GM19372 (cell line): Measurements from ENCODE around the gene CUX1.
"Not testable (repeated sequence)": the region's sequence is repeated elsewhere in the genome, so short reads cannot be mapped to it uniquely, and the experiment has no call there.

ENCODE experiments used
- ATAC-seq: cut with Tn5 transposase; IDR thresholded peaks from one replicate; pipeline ENCODE4 v1.9.1; 2021; ENCODE audit warnings: mild to moderate bottlenecking, low read depth, moderate library complexity; ENCODE audit not compliant: unreplicated experiment

CUX1 gene

GRCh38 chr7:102304668-102305067 is 487.2 kb downstream of the CUX1 start:
- no peak for ATAC-seq

GRCh38 chr7:102305414-102306268 is 488.2 kb downstream of the CUX1 start:
- ATAC-seq, result peak; percentile 44

- peak; percentile 67 for ATAC-seq
Observed at GRCh38 chr7:102306916-102307677, 489.7 kb downstream of the CUX1 start.

- no peak for ATAC-seq
Observed at GRCh38 chr7:102310414-102310815, 493.0 kb downstream of the CUX1 start.

GRCh38 chr7:102312317-102312716 is 494.9 kb downstream of the CUX1 start:
- ATAC-seq, result no peak

- ATAC-seq, result no peak
Observed at GRCh38 chr7:102313997-102314780, 496.8 kb downstream of the CUX1 start.

GRCh38 chr7:102317231-102318059 is 500.0 kb downstream of the CUX1 start:
- no peak for ATAC-seq

GRCh38 chr7:102318482-102318971 is 501.1 kb downstream of the CUX1 start:
- no peak for ATAC-seq

- no peak for ATAC-seq
Observed at GRCh38 chr7:102319671-102320070, 502.2 kb downstream of the CUX1 start.

- no peak for ATAC-seq
Observed at GRCh38 chr7:102320181-102320580, 502.8 kb downstream of the CUX1 start.

- ATAC-seq, result no peak
Observed at GRCh38 chr7:102320601-102321350, 503.4 kb downstream of the CUX1 start.

GRCh38 chr7:102321351-102322201 is 504.1 kb downstream of the CUX1 start:
- ATAC-seq, result no peak

- no peak for ATAC-seq
Observed at GRCh38 chr7:102322202-102322715, 504.8 kb downstream of the CUX1 start.

- ATAC-seq, result no peak
Observed at GRCh38 chr7:102323914-102324195, 506.4 kb downstream of the CUX1 start.

- ATAC-seq, result not testable (repeated sequence)
Observed at GRCh38 chr7:102325106-102325505, 507.7 kb downstream of the CUX1 start.

- ATAC-seq, result no peak
Observed at GRCh38 chr7:102326157-102326889, 508.9 kb downstream of the CUX1 start.

- not testable (repeated sequence) for ATAC-seq
Observed at GRCh38 chr7:102327183-102327582, 509.8 kb downstream of the CUX1 start.

- ATAC-seq, result not testable (repeated sequence)
Observed at GRCh38 chr7:102328863-102329262, 511.4 kb downstream of the CUX1 start.
